K562 (cell line): ENCODE data around the gene RHBDF2. TPM values are rescaled to one million over a fixed set of nuclear protein-coding genes. Genes with fewer than 3 reads are reported as not detected.

Experiments
- BCLAF1 ChIP-seq, 2 experiments: fragments of 450-650 bp in 1 of 2; IDR thresholded peaks; 2 replicates each; pipeline ENCODE4 v1.6.1; 2011 to 2017; ENCODE audit warnings: low read depth in 2 of 2, antibody characterized with exemption in 1 of 2, borderline replicate concordance in 1 of 2, low read length in 1 of 2, mild to moderate bottlenecking in 1 of 2, mixed read lengths in 1 of 2; ENCODE audit not compliant: control insufficient read depth in 1 of 2
- CTCFL ChIP-seq: IDR thresholded peaks from 2 replicates; pipeline ENCODE4 v1.6.1; 2011; ENCODE audit warnings: borderline replicate concordance, low read depth, mild to moderate bottlenecking, moderate library complexity, low read length; ENCODE audit not compliant: insufficient read depth, poor library complexity, severe bottlenecking
- EWSR1 ChIP-seq: fragments of 450-650 bp; IDR thresholded peaks from 2 replicates; pipeline ENCODE4 v1.6.1; 2018; ENCODE audit warnings: borderline replicate concordance, mild to moderate bottlenecking, low read depth, moderate library complexity; ENCODE audit not compliant: partially characterized antibody
- GTF2A2 ChIP-seq: IDR thresholded peaks from 2 replicates; pipeline ENCODE4 v1.6.1; 2016; ENCODE audit warnings: mild to moderate bottlenecking, missing genetic modification characterization, missing compliant biosample characterization
- IRF1 ChIP-seq: sonication (generic); formaldehyde crosslinking; IDR thresholded peaks from 2 replicates; pipeline ENCODE4 v1.8.0; 2022; ENCODE audit warnings: missing genetic modification reagents, mild to moderate bottlenecking, borderline replicate concordance
- MTA1 ChIP-seq: fragments of 450-650 bp; IDR thresholded peaks from 2 replicates; pipeline ENCODE4 v1.6.1; 2017; ENCODE audit warnings: borderline replicate concordance
- SETDB1 ChIP-seq: IDR thresholded peaks from one replicate; pipeline ENCODE4 v1.6.1; 2012; ENCODE audit warnings: low read length, control low read depth, inconsistent platforms
- SMARCC2 ChIP-seq: fragments of 450-650 bp; IDR thresholded peaks from 2 replicates; pipeline ENCODE4 v1.6.1; 2017; ENCODE audit warnings: antibody characterized with exemption, moderate library complexity, mild to moderate bottlenecking, low read depth
- SREBF1 ChIP-seq: fragments of 150-350 bp; IDR thresholded peaks from 2 replicates; pipeline ENCODE4 v1.6.1; 2014; ENCODE audit warnings: antibody characterized with exemption, low read depth, low read length, borderline replicate concordance
- TAF7 ChIP-seq: fragments of 450-650 bp; IDR thresholded peaks from 2 replicates; pipeline ENCODE4 v1.6.1; 2016; ENCODE audit warnings: missing genetic modification characterization, missing compliant biosample characterization
- ZBTB7A ChIP-seq: IDR thresholded peaks from 2 replicates; pipeline ENCODE4 v1.6.1; 2011; ENCODE audit warnings: low read depth, mild to moderate bottlenecking, low read length, moderate library complexity, borderline replicate concordance; ENCODE audit not compliant: control insufficient read depth
- ZKSCAN8 ChIP-seq: fragments of 200-800 bp; sonication (Bioruptor generic); IDR thresholded peaks from 2 replicates; pipeline ENCODE4 v1.6.1; 2016; ENCODE audit warnings: missing genetic modification characterization, missing compliant biosample characterization
- ZMIZ1 ChIP-seq, 2 experiments: fragments of 150-350 bp in 1 of 2; IDR thresholded peaks; 2 replicates each; pipeline ENCODE4 v1.6.1; 2012 to 2016; ENCODE audit warnings: low read depth in 2 of 2, low read length in 2 of 2, mild to moderate bottlenecking in 1 of 2, moderate library complexity in 1 of 2
- ZNF316 ChIP-seq: fragments of 450-650 bp; IDR thresholded peaks from 2 replicates; pipeline ENCODE4 v1.6.1; 2016
- ZNF324 ChIP-seq: fragments of 250-450 bp; sonication (Bioruptor Pico); IDR thresholded peaks from 2 replicates; pipeline ENCODE4 v1.4.0; 2020; ENCODE audit warnings: mild to moderate bottlenecking
- ZNF41 ChIP-seq: fragments of 250-450 bp; sonication (Bioruptor Pico); conservative IDR thresholded peaks from 2 replicates; pipeline ENCODE4 v1.4.0; 2020; ENCODE audit warnings: mild to moderate bottlenecking
- ZNF444 ChIP-seq: fragments of 250-450 bp; sonication (Bioruptor Pico); IDR thresholded peaks from 2 replicates; pipeline ENCODE4 v1.4.0; 2020; ENCODE audit warnings: mild to moderate bottlenecking, moderate library complexity
- polyA plus RNA-seq, 8 experiments: library from polyadenylated mRNA; depleted of rRNA in 4 of 8; stranded (reverse) in 5 of 8; unstranded in 3 of 8; fragments of >200 nt; fragmentation: Nextera tagmentation in 2 of 8; fragmentation: Illumina TruSeq in 1 of 8; extraction: Ambion mirVana in 2 of 8; extraction: Trizol in 1 of 8; gene quantifications; 2 replicates each; pipeline versions ENCODE4 v1.2.1 to v1.2.3, GENCODE V29; 2011 to 2014; ENCODE audit warnings: inconsistent platforms in 1 of 8, missing spikeins in 1 of 8
- total RNA-seq, 7 experiments: library from RNA; depleted of rRNA in 6 of 7; stranded (reverse); fragments of >200 nt in 6 of 7; fragmentation: Illumina TruSeq in 2 of 7; extraction: Trizol in 2 of 7; gene quantifications; 2 replicates each; pipeline versions ENCODE4 v1.2.1 to v1.2.3, GENCODE V29; 2011 to 2021; ENCODE audit warnings: low replicate concordance in 1 of 7

RHBDF2 gene
- total and polyA plus RNA-seq, 9 of the 15 experiments (the other 6 are each of a cell fraction or from before 2014, with no cell fraction given): 0.04 to 2.8 (median 1.1) TPM

GRCh38 chr17:76528528-76529223 is 27.5 kb upstream of the RHBDF2 start (continued):
- TF ChIP-seq BCLAF1 (IDR thresholded peaks at IDR 0.05; ENCODE audit: borderline replicate concordance in 1 of 2, control insufficient read depth in 1 of 2, low read depth in 2 of 2, low read length in 1 of 2) (no peak), SETDB1 (no peak), ZNF324 (no peak), SMARCC2 (no peak), GTF2A2 (tag) (no peak), CTCFL (peak; percentile 52), ZNF41 (no peak), ZKSCAN8 (CRISPR knock-in tag) (no peak; the same call in 1 of the 2 replicates), SREBF1 (no peak), IRF1 (CRISPR knock-in tag) (no peak), ZNF316 (no peak), ZNF444 (CRISPR knock-in tag) (no peak), ZMIZ1 (IDR thresholded peaks at IDR 0.05; ENCODE audit: low read depth in 2 of 2, low read length in 2 of 2) (no peak), MTA1 (peak; percentile 44; the same call in 1 of the 2 replicates), TAF7 (tag) (no peak), EWSR1 (no peak), ZBTB7A (peak; percentile 77)
